Measurements from ENCODE around the gene RGL1.

Gene RGL1

DNA sequence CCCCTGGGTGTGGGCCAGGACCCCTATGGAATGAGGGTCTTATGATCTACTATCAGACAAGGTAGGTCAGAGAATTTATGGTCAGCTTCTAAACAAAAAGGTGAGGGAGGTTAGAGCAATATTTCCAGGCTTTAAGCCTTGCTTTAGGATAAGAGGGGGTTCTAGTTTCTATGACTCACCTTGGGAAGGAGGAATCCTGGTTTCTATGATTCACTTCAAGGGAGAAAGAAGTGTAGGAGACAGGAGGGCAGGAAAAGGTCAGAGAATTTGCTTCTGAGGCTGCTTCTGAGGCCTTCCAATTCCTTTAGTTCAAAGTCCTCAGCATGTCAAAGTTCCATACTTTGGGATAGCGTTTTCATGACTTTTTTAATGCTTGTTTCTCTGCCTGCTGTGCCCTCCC is 35.2 kb downstream of the RGL1 start:
- Histone ChIP-seq H3K4me3 (ENCODE audit: extremely low read depth, insufficient read depth, low read length, poor library complexity, severe bottlenecking) (no peak overlapping the region), H3K4me1 (ENCODE audit: control insufficient read depth, insufficient read depth, low read length, poor library complexity, severe bottlenecking) (peaks cover 38% of the 10 kb centered on the region), H3K36me3 (ENCODE audit: control insufficient read depth, insufficient read depth, low read length) (peaks cover 17% of the 10 kb centered on the region), H3K9me3 (ENCODE audit: control insufficient read depth, low read length) (no peaks in the 10 kb centered on the region), H3K27ac (ENCODE audit: low read depth, low read length, severe bottlenecking) (no peak overlapping the region)
- 80 to 83% methylated on average over 1 of the region's 1 CpG for WGBS, 2 experiments (ENCODE audit: insufficient coverage in 2 of 2)

DNA sequence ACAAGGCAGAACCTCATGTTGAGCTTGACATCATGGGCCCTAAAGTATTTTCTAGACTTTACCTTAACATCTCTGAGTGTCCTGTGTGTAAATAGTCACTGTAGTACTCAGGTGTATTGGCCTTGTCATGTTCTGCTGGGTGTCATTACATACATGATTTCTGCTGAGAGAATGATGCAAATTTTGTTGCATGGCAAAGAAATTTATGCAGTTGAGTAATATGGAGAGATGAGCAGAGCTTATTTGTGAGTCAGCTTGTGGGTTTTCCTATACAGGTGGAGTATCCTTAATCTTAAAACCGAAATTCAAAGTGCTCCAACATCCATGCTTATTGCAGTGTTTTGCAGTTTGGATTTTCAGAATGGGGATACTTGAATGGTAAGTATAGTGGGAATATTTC is 36.6 kb downstream of the RGL1 start:
- no peaks in the 10 kb centered on the region for H3K9me3 ChIP-seq (ENCODE audit: control insufficient read depth, low read length)
- H3K36me3 ChIP-seq (ENCODE audit: control insufficient read depth, insufficient read depth, low read length) = peaks cover 17% of the 10 kb centered on the region
- H3K4me3 ChIP-seq (ENCODE audit: extremely low read depth, insufficient read depth, low read length, poor library complexity, severe bottlenecking) = no peak overlapping the region
- no peak overlapping the region for H3K27ac ChIP-seq (ENCODE audit: low read depth, low read length, severe bottlenecking)
- WGBS, 2 experiments (ENCODE audit: insufficient coverage in 2 of 2) = no CpG with 5 or more reads among the region's 1 CpG
- H3K4me1 ChIP-seq (ENCODE audit: control insufficient read depth, insufficient read depth, low read length, poor library complexity, severe bottlenecking) = peaks cover 38% of the 10 kb centered on the region

DNA sequence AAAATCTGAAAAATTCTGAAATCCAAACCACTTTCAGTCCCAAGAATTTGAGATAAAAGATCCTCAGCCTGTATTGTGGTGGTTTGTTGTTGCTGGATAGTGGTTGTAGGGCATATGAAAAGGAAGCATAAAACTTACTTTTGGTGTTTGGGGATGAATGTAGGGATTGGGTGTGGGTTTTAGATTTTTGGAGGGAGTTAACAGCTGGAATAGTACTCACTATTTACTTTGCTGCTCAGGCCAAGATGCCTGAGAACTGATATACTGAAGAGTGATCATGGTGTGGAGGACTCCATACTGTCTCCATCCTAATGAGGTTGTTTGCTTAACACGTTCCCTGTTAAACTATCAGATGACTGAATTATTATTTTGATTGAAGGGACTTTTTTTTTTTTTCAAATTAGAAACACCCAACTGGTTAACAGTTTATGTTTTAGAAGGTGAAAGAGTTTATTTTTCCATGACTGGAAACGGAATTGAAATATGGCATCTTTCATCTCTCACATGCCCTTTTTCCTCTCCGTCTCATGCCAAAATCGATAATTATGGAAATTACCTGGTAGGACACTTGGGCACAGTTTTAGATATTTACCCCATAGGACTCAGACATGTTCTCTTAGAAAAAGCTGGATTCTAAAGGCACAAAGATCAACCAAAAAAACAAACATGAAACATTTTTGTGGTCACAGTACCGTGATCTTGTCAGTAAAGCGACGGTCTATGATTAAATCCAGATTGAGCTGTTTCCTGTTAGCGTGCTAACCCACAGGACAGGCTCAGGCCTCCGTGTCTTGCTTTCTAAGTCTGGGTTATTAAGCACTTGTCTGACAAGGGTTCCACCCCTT is 37.3 kb downstream of the RGL1 start:
- H3K9me3 ChIP-seq (ENCODE audit: control insufficient read depth, low read length) = no peaks in the 10 kb centered on the region
- no peak overlapping the region for H3K4me3 ChIP-seq (ENCODE audit: extremely low read depth, insufficient read depth, low read length, poor library complexity, severe bottlenecking)
- peak overlapping the region; percentile 76 for H3K27ac ChIP-seq (ENCODE audit: low read depth, low read length, severe bottlenecking)
- H3K4me1 ChIP-seq (ENCODE audit: control insufficient read depth, insufficient read depth, low read length, poor library complexity, severe bottlenecking) = peaks cover 36% of the 10 kb centered on the region
- peaks cover 24% of the 10 kb centered on the region for H3K36me3 ChIP-seq (ENCODE audit: control insufficient read depth, insufficient read depth, low read length)
- 63 to 73% methylated on average over 5 of the region's 9 CpGs for WGBS, 2 experiments (ENCODE audit: insufficient coverage in 2 of 2)

DNA sequence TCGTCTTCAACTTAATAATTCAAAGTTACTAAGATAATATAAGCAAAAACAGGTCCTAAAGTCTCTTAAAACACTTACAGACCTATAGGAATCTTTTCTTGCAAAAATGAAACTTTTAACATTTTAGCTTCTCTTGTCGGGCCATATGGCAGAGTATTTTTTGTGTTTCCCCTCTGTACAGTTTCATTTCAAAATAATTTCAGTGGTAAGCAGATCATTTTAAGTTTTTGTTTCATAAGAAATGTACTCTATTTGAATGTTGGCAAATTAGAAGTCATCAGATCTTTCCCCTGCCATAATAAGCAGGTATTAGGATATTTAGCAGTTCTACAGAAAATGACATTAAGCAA is 37.9 kb downstream of the RGL1 start:
- no peaks in the 10 kb centered on the region for H3K9me3 ChIP-seq (ENCODE audit: control insufficient read depth, low read length)
- H3K4me3 ChIP-seq (ENCODE audit: extremely low read depth, insufficient read depth, low read length, poor library complexity, severe bottlenecking) = no peak overlapping the region
- WGBS, 2 experiments (ENCODE audit: insufficient coverage in 2 of 2) = 100% methylated on average over 1 of the region's 2 CpGs; no CpG with 5 or more reads in 1 of the 2 experiments

DNA sequence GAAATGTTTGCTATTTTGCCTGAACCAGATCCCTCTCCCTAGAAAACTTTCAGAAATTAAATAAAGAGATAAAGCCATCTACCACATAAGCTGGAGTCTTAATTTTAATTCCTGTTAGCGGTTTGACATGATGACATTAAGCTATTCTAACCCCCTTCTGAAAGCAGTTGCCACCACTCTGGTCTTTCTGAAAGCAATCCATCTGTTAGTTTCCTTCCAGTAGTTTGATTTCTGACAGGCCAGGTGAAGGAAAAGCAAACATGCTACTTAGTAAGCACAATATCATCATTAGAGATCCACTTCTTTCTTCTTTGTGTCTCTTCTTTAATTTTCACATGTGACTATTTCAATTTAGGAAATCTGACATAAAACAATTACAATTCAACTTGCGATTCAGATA is 39.9 kb downstream of the RGL1 start:
- Histone ChIP-seq H3K9me3 (ENCODE audit: control insufficient read depth, low read length) (no peaks in the 10 kb centered on the region), H3K4me1 (ENCODE audit: control insufficient read depth, insufficient read depth, low read length, poor library complexity, severe bottlenecking) (peaks cover 22% of the 10 kb centered on the region), H3K4me3 (ENCODE audit: extremely low read depth, insufficient read depth, low read length, poor library complexity, severe bottlenecking) (no peak overlapping the region), H3K27ac (ENCODE audit: low read depth, low read length, severe bottlenecking) (no peak overlapping the region), H3K36me3 (ENCODE audit: control insufficient read depth, insufficient read depth, low read length) (peaks cover 24% of the 10 kb centered on the region)
- WGBS, 2 experiments (ENCODE audit: insufficient coverage in 2 of 2) = 83 to 100% methylated on average over 1 to 2 of the region's 2 CpGs

More for the DNA sequence above, 37.9 kb downstream of the RGL1 start:
- H3K4me1 ChIP-seq (ENCODE audit: control insufficient read depth, insufficient read depth, low read length, poor library complexity, severe bottlenecking) = peaks cover 30% of the 10 kb centered on the region
- peaks cover 30% of the 10 kb centered on the region for H3K36me3 ChIP-seq (ENCODE audit: control insufficient read depth, insufficient read depth, low read length)
- peak overlapping the region; percentile 55 for H3K27ac ChIP-seq (ENCODE audit: low read depth, low read length, severe bottlenecking)

DNA sequence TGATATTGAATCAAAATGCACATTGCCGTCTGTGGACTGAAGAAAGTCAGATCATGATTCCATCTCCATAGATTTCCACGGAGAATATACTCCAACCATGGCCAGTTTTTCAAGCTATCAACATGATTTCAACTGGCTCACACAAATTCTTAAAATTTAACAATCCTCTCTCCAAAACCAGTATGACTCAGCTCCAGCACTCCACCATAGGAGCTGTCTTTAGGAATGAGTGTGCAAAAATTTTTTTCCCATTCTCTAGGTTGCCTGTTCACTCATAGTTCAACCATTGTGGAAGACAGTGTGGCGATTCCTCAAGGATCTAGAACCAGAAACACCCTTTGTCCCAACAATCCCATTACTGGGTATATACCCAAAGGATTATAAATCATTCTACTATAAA is 40.8 kb downstream of the RGL1 start:
- WGBS, 2 experiments (ENCODE audit: insufficient coverage in 2 of 2) = 94 to 96% methylated on average over 2 of the region's 3 CpGs
- peaks cover 20% of the 10 kb centered on the region for H3K4me1 ChIP-seq (ENCODE audit: control insufficient read depth, insufficient read depth, low read length, poor library complexity, severe bottlenecking)
- H3K27ac ChIP-seq (ENCODE audit: low read depth, low read length, severe bottlenecking) = no peak overlapping the region
- H3K36me3 ChIP-seq (ENCODE audit: control insufficient read depth, insufficient read depth, low read length) = peaks cover 19% of the 10 kb centered on the region
- no peak overlapping the region for H3K4me3 ChIP-seq (ENCODE audit: extremely low read depth, insufficient read depth, low read length, poor library complexity, severe bottlenecking)
- no peaks in the 10 kb centered on the region for H3K9me3 ChIP-seq (ENCODE audit: control insufficient read depth, low read length)

DNA sequence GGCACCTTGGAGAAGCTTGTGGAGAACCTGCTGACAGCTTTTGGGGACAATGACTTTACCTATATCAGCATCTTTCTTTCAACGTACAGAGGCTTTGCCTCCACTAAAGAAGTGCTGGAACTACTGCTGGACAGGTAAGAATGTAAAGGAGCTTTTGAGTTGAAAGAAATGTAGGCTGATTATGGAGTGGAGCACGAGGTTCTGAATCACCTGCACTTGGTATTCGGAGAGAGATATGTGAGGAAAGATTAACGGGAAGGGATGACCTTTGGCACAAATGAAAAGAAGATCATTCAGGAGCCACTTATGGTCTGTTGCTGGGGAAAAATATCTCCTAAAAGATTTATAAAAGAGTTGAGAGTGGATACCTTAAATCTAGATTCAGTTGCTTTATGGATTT is 42.7 kb downstream of the RGL1 start:
- peaks cover 10% of the 10 kb centered on the region for H3K4me1 ChIP-seq (ENCODE audit: control insufficient read depth, insufficient read depth, low read length, poor library complexity, severe bottlenecking)
- no peak overlapping the region for H3K4me3 ChIP-seq (ENCODE audit: extremely low read depth, insufficient read depth, low read length, poor library complexity, severe bottlenecking)
- H3K9me3 ChIP-seq (ENCODE audit: control insufficient read depth, low read length) = no peaks in the 10 kb centered on the region
- 96 to 100% methylated on average over 3 of the region's 4 CpGs for WGBS, 2 experiments (ENCODE audit: insufficient coverage in 2 of 2)
- H3K27ac ChIP-seq (ENCODE audit: low read depth, low read length, severe bottlenecking) = no peak overlapping the region
- H3K36me3 ChIP-seq (ENCODE audit: control insufficient read depth, insufficient read depth, low read length) = peaks cover 19% of the 10 kb centered on the region

DNA sequence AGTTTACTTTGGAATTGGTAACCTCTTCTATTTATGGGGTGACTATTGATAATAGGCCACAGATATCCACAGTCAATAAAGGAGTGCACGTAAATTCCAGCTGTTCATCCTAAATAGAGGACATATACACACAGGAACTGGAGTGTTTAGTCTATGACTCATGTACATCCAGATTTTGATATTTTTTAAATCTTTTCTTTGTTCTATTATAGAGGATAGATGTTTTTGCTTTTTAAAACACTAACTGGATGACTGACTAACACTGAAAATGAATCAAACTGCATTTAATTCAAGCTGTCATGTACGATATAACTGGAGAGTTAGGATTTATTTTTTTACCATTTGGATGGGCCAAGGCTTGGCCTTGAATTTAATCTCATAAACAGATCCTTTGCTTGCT is 45.9 kb downstream of the RGL1 start:
- no peaks in the 10 kb centered on the region for H3K4me1 ChIP-seq (ENCODE audit: control insufficient read depth, insufficient read depth, low read length, poor library complexity, severe bottlenecking)
- H3K36me3 ChIP-seq (ENCODE audit: control insufficient read depth, insufficient read depth, low read length) = peaks cover 28% of the 10 kb centered on the region
- WGBS, 2 experiments (ENCODE audit: insufficient coverage in 2 of 2) = no CpG with 5 or more reads among the region's 2 CpGs
- H3K27ac ChIP-seq (ENCODE audit: low read depth, low read length, severe bottlenecking) = no peak overlapping the region
- no peaks in the 10 kb centered on the region for H3K9me3 ChIP-seq (ENCODE audit: control insufficient read depth, low read length)
- H3K4me3 ChIP-seq (ENCODE audit: extremely low read depth, insufficient read depth, low read length, poor library complexity, severe bottlenecking) = no peak overlapping the region

DNA sequence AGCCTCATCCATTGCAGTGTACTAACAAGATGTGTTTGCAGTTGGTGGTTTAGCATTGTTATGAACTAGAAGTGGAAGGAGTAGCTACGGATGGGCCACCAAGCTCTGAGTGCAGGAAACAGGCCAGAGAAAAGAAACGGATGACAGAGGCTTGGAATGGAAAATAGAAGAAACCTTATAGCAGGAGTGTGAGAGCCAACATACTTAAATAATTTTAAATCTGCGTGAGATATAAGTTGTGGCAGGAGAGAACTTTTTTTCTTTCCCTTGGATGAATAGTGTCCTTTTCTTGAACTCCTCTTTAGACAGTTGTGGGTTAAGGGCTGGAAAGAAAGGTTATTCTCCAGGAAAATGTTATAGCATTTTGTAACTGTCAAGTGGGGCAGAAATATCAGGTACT is 54.2 kb downstream of the RGL1 start:
- H3K36me3 ChIP-seq (ENCODE audit: control insufficient read depth, insufficient read depth, low read length) = peaks cover 24% of the 10 kb centered on the region
- H3K9me3 ChIP-seq (ENCODE audit: control insufficient read depth, low read length) = no peaks in the 10 kb centered on the region
- H3K4me1 ChIP-seq (ENCODE audit: control insufficient read depth, insufficient read depth, low read length, poor library complexity, severe bottlenecking) = no peaks in the 10 kb centered on the region
- 83 to 100% methylated on average over 1 to 2 of the region's 3 CpGs for WGBS, 2 experiments (ENCODE audit: insufficient coverage in 2 of 2)
- no peak overlapping the region for H3K27ac ChIP-seq (ENCODE audit: low read depth, low read length, severe bottlenecking)
- no peak overlapping the region for H3K4me3 ChIP-seq (ENCODE audit: extremely low read depth, insufficient read depth, low read length, poor library complexity, severe bottlenecking)

DNA sequence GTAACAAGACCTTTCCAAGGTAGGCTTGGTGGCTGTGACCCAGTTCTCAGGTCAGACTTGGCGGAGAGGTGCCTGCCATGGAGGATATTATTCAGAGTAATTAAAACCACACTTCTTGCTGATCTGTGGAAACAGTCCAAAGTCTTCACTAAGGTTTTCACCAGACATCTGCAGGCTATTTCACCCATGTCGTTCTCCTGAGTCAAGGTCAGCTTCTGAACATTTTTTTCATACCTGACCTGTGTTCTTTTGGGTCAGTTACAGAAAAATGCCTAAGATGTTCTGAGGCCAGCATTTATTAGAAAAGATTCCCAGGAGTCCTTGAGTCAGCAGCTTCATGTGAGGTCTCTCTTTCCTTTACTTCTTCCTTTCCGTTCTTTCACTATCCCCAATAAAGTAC is 54.9 kb downstream of the RGL1 start:
- Histone ChIP-seq H3K4me1 (ENCODE audit: control insufficient read depth, insufficient read depth, low read length, poor library complexity, severe bottlenecking) (no peaks in the 10 kb centered on the region), H3K9me3 (ENCODE audit: control insufficient read depth, low read length) (no peaks in the 10 kb centered on the region), H3K36me3 (ENCODE audit: control insufficient read depth, insufficient read depth, low read length) (peaks cover 24% of the 10 kb centered on the region), H3K27ac (ENCODE audit: low read depth, low read length, severe bottlenecking) (no peak overlapping the region), H3K4me3 (ENCODE audit: extremely low read depth, insufficient read depth, low read length, poor library complexity, severe bottlenecking) (no peak overlapping the region)
- 100% methylated on average over 1 to 2 of the region's 3 CpGs for WGBS, 2 experiments (ENCODE audit: insufficient coverage in 2 of 2)

DNA sequence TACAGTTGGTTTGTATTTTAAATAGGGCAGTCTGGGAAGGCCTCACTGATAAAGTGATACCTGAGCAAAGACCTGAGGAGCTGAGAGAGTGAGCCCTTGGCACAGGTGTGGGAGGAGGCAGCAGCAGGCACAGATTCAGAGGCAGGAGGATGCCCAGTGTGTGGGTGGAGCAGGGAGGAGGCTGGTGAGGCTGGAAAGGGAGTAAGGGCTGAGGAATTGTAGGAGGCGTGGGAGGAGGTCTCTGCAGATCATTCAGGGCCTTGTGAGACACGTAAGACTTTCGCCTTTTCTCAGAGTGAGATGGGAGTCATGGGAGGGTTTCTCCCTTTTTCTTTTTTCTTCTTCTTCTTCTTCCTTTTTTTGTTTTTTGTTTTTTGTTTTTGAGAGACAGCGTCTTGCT is 58.0 kb downstream of the RGL1 start:
- Histone ChIP-seq H3K9me3 (ENCODE audit: control insufficient read depth, low read length) (no peaks in the 10 kb centered on the region), H3K4me1 (ENCODE audit: control insufficient read depth, insufficient read depth, low read length, poor library complexity, severe bottlenecking) (peaks cover 2% of the 10 kb centered on the region), H3K27ac (ENCODE audit: low read depth, low read length, severe bottlenecking) (no peak overlapping the region), H3K4me3 (ENCODE audit: extremely low read depth, insufficient read depth, low read length, poor library complexity, severe bottlenecking) (no peak overlapping the region), H3K36me3 (ENCODE audit: control insufficient read depth, insufficient read depth, low read length) (peaks cover 38% of the 10 kb centered on the region)
- WGBS, 2 experiments (ENCODE audit: insufficient coverage in 2 of 2) = 100% methylated on average over 1 to 3 of the region's 4 CpGs
